Measurements from ENCODE around the gene TP63.

GRCh38 chr3:189641776-189642175 is 10.6 kb downstream of the TP63 start:
- TF ChIP-seq CTCF (IDR thresholded peaks at IDR 0.05) (no peak), POLR2A (IDR thresholded peaks at IDR 0.05) (no peak)

Measured in body of pancreas (tissue), 4 donors.